Ammon's horn (tissue), 1 donor: ENCODE measurements around the gene LRRK1.

Experiments used
- DNase-seq: peaks from one replicate; pipeline ENCODE4 v3.0.0-alpha.2; 2016; ENCODE audit warnings: low spot score

Gene LRRK1

DNA sequence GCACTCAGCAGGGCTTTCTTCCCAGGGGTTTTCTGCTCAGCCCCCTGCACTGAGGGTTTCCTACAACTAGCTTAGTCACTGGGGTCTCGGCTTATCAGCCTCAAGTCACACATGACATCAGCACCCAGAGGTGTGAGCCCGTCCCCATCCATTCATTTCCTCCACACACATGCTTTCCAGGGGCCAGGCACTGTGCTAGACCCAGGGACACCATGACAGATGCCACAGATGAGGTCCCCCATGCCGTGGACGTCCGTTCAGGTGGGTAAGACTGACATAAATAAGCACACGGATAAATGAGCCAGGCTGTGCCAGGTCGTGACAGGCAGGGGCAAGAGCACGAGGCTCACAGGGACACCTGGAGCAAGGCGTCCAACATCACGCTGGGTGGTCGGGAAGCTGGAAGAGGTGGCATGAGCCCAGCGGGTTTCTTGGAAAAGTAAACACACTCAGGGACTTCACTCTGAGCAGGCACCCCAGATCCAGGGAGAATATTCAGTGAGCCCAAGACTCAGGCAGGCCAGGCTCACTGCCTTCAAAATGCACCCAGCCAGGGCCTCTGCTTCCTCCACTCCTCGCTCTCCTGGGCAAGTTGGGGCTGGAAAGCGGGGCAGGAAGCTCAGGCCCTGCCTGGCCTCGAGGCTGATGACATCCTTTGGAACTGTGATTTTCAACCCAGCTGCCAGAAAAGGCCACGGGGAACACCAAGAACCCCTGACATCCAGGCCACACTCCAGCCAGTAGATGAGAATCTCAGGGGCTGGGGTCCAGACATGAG is 193.4 kb downstream of the LRRK1 start:
- DNase-seq, result no peak

DNA sequence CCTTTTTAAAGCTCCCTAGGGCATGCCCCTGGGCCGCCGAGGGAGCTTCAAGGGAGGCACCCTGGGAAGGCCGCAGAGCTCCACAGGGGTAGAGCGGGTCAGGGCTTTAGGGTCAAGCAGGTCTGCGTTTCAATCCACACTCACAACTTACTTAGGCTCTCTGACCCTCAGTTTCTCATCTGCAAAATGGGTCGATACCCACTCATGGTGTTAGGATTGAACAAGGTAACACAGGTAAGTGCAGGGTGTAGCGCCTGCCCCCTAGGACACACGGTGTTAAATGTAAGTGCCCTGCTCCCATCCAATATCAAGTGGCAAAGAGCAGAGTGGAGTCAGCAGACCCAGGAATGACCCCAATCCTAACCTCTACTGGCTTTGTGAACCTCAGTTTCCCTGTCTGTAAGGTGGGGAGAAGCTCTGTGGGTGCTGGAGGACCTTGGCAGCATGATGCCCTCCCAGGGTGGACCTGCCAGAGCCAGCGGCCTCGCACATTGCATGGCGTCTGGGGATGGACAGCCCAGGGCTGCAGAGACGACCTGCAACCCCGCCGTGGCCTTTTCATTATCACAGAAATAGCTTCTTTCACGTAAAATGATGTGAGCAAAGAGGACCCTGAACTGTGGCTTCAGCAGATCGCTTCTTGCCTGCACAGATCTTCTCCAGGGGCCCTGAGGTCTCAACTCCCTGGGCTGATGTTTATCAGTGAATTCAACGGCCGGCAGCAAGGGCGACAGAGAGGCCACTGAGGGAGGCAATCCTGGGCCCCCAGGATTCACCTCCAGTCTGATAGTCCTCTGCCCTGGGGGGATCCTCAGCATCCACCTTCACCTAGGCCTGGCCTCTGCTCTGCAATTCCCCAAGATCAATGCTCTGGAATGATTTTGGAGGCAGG is 194.2 kb downstream of the LRRK1 start:
- DNase-seq, result no peak

DNA sequence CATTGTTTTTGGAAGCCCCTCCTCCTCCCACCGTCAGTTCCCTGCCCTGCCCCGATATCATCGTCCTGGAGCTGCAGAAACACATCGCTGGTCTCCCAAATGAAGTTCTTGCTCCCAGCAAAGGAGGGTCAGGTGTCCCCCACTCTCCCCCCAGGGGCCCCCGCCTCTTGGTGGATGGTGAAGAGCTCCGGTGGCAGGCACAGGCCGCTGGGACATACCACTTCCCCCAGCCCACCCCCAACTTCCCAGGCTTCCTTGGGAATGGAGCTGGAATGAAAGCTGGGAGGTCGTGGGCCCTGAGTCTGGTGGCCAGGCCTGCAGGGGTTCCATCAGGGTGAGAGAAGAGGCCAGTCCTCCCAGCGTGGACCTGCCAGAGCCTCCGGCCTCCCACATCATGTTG is 195.0 kb downstream of the LRRK1 start:
- DNase-seq, result no peak

DNA sequence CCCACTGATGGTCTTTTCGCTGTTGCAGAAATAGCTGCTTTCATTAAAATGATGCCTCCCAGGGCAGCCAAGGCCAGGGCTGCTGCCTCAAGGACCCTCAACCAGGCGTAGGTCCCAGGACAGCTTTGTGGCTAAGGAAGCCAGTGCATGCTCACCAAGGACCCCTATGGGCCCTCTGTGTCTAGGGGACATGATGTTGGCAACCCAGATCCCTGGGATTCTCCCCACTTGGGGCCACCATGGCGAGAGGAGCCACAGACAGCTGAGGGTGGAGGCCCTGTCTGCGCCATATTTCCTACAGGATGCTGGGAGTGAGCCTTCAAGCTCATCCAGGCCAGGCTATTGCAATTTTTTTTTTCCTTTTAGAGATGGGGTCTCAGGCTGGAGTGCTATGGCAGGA is 195.5 kb downstream of the LRRK1 start:
- no peak for DNase-seq

DNA sequence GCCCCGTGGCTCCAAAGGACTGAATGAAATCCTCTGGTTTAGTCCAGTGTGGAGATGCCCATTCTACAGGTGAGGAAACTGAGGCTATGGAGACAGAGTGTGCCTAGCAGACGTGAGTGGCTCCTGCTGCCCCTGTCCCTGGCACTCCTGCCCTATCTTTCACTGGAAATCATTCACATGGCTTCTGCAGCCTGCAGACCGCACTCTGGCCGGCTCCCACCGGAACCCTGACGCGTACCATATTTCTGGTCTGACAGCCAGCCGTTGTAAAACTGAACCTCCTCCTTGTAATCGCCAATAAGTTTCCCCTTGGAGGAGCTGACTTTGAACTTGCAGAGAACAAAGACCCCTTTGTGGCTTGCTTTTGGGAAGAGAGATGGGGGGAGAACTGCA is 196.2 kb downstream of the LRRK1 start:
- no peak for DNase-seq

DNA sequence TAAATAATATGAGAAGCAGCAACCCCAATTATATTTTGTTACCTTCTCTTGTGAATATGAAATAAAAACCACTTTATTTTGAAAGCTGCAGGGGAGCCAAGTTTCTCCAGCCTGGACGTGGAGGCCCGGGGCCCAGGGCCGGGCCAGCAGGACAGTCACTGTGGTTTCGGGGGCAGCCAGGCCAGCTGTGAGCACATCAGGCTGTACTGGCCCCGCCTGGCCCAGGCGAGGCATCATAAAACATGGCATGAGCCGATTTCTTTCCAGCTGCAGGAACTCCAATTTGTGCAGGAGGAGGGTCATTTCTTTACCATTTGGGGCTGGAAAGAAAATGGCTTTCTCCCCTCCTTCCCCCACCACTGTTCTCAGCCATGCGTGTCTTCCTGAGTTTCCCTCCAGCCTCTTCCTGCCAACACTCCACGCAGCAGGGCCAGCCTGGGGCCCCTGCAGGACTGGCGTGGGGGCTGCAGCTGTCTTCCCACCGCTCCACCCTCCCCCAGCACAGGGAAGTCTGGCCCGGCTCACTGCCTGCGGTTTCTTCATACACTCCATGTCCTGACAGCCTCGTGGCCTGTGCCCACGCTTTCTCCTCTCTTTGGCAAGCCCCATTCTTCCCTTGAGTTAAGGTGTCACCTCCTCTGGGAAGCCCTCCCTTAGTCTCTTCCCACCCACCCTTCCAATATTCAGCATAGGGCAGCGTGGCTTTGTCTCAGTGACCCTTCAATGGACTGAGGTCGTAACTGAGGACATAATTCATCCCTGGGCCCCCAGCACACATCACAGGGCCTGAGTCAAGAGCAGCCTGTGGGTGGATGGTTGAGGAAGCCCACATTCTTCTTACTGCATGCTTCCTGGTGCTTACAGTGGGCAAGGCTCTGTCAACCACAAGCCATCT is 196.9 kb downstream of the LRRK1 start:
- DNase-seq, result peak; percentile 65

DNA sequence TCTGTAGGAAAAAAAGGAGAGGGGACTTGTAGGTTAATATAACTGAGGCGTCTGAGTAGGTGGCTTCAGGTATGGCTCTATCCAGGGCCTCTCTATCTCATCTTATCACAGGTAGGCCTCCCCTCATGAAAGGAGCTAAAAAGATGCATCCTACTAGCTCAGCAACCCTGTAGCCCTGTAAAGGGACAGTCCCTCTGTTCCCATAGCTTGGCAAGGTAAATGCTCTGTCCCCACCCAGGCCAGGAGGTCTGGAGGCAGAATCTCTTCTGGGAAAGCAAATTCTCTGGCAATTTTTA is 197.5 kb downstream of the LRRK1 start:
- DNase-seq, result no peak

DNA sequence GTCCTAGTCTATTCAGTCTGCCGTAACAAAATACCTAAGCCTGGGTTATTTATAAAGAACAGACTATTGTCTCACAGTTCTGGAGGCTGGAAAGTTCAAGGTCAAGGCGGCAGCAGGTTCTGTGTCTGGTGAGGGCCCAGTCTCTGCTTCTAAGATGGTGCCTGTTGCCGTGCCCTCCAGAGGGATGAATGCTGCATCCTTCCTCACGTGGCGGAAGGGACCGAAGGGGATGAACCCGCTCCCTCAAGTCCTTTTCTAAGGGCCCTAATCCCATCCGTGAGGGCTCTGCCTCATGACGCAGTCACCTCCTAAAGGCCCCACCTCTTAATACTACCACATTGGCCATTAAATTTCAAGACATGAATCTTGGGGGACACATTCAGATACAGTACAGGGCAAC is 199.0 kb downstream of the LRRK1 start:
- no peak for DNase-seq

DNA sequence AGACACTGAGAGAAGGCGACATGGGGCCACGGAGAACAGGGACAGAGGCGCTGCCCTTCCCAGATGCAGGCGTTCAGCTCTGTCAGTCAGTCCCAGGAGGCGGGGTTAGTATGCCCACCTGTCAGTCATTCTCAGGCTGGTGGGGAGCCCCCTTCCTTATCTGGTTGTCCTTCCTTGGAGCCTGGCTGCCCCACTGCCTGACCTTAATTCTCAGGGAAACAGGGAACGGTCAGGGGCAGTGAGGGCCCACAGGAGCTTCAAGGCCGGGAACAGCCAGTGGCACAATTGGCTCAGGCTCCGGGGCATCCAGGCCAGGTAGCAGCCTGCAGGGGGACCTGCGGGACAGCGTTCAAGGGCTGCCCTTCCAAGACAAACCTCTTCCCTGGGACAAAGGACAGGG is 199.5 kb downstream of the LRRK1 start:
- DNase-seq, result no peak

DNA sequence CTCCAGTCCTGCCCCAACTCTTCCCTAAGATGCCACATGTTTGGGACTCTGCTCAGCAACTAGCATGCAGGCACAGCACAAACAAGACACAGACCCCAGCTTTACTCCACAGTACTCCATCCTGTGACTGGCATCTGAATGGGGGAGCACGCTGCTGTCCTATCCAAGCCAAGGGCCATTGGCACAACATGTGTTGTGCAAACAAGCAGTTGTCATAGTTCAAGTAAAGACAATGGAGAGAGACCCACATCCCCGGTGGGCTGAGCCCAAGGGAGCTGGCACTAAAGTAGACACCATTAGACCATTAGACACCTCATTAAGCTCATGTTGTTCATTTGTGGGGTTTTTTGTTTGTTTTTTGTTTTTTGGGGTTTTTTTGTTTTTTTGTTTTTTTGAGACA is 200.0 kb downstream of the LRRK1 start:
- no peak for DNase-seq
